ENCODE results near the gene GINM1. TPM values are rescaled to one million over a fixed set of nuclear protein-coding genes. Genes with fewer than 3 reads are reported as not detected.
A peak's percentile ranks its signal among the peaks of the same experiment; 100 is the strongest.

GINM1 gene
- polyA plus RNA-seq, 1 donor from 2014 or later: 28.4 TPM

DNA sequence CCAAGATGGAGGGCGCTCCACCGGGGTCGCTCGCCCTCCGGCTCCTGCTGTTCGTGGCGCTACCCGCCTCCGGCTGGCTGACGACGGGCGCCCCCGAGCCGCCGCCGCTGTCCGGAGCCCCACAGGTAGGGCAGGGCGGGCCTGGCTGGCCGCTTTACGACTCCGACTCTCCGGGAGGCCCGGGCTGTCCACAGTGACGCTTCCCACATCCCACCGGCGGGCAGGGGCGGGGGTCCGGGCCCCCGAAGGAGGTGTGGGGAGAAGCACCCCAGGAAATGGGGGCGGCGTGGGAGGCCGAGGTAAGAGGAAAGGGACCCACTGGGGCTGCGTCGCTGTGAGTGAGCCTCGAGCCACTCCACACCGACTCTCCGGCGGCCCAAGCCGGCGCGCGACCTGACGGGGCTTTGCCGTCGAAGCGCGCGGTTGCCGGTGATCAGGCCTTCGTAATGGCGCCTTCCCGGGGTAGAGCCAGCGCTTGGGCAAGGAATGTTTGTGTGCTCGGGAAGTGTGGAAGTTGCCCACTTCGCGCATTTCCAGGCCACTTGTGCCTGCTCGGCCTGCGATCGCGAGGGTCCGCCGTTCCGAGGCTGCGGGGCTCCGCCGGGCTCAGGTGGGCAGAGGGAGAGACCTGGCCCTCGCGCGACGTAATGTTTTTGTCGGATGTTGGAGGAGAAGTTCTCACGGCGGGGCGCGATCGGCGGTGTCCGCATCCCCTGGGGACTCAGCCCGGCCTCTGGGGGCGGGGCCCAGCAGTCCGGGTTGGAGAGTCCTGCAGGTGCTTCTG lies 427 bp downstream of the GINM1 start:
- peaks cover 33% of the 10 kb centered on the region for H3K79me2 ChIP-seq (replicated peaks; ENCODE audit: insufficient read depth, low read length)
- TF ChIP-seq MXI1 (conservative IDR thresholded peaks at IDR 0.05; ENCODE audit: poor library complexity, severe bottlenecking) (peak; percentile 47), SMC3 (conservative IDR thresholded peaks at IDR 0.05; ENCODE audit: poor library complexity) (no peak), POLR2AphosphoS5 (IDR thresholded peaks at IDR 0.05) (no peak), EZH2 (IDR thresholded peaks at IDR 0.05; ENCODE audit: borderline replicate concordance, insufficient read depth, low read length, poor library complexity, severe bottlenecking) (no peak), RAD21 (conservative IDR thresholded peaks at IDR 0.05) (no peak), EP300 (conservative IDR thresholded peaks at IDR 0.05; ENCODE audit: poor library complexity, severe bottlenecking) (no peak), TAF1 (IDR thresholded peaks at IDR 0.05; ENCODE audit: low read depth) (peak; percentile 58)
- TF ChIP-seq, protein P1, sequence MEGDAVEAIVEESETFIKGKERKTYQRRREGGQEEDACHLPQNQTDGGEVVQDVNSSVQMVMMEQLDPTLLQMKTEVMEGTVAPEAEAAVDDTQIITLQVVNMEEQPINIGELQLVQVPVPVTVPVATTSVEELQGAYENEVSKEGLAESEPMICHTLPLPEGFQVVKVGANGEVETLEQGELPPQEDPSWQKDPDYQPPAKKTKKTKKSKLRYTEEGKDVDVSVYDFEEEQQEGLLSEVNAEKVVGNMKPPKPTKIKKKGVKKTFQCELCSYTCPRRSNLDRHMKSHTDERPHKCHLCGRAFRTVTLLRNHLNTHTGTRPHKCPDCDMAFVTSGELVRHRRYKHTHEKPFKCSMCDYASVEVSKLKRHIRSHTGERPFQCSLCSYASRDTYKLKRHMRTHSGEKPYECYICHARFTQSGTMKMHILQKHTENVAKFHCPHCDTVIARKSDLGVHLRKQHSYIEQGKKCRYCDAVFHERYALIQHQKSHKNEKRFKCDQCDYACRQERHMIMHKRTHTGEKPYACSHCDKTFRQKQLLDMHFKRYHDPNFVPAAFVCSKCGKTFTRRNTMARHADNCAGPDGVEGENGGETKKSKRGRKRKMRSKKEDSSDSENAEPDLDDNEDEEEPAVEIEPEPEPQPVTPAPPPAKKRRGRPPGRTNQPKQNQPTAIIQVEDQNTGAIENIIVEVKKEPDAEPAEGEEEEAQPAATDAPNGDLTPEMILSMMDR (IDR thresholded peaks at IDR 0.05; ENCODE audit: poor library complexity, severe bottlenecking): no peak
- TF ChIP-seq, protein P2, sequence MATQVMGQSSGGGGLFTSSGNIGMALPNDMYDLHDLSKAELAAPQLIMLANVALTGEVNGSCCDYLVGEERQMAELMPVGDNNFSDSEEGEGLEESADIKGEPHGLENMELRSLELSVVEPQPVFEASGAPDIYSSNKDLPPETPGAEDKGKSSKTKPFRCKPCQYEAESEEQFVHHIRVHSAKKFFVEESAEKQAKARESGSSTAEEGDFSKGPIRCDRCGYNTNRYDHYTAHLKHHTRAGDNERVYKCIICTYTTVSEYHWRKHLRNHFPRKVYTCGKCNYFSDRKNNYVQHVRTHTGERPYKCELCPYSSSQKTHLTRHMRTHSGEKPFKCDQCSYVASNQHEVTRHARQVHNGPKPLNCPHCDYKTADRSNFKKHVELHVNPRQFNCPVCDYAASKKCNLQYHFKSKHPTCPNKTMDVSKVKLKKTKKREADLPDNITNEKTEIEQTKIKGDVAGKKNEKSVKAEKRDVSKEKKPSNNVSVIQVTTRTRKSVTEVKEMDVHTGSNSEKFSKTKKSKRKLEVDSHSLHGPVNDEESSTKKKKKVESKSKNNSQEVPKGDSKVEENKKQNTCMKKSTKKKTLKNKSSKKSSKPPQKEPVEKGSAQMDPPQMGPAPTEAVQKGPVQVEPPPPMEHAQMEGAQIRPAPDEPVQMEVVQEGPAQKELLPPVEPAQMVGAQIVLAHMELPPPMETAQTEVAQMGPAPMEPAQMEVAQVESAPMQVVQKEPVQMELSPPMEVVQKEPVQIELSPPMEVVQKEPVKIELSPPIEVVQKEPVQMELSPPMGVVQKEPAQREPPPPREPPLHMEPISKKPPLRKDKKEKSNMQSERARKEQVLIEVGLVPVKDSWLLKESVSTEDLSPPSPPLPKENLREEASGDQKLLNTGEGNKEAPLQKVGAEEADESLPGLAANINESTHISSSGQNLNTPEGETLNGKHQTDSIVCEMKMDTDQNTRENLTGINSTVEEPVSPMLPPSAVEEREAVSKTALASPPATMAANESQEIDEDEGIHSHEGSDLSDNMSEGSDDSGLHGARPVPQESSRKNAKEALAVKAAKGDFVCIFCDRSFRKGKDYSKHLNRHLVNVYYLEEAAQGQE (IDR thresholded peaks at IDR 0.05; ENCODE audit: borderline replicate concordance): peak; percentile 18
- peaks cover 11% of the 10 kb centered on the region for H3K27me3 ChIP-seq (ENCODE audit: insufficient read depth, low read depth, low read length)
- H4K20me1 ChIP-seq (ENCODE audit: insufficient read depth): peaks cover 6% of the 10 kb centered on the region
- no peaks in the 10 kb centered on the region for H3K36me3 ChIP-seq (ENCODE audit: insufficient read depth, low read length)
- peak overlapping the region; percentile 54 for H3K4me2 ChIP-seq (ENCODE audit: low read length)
- peak overlapping the region; percentile 94 for H2AFZ ChIP-seq (ENCODE audit: low read depth, low read length)
- no peaks in the 10 kb centered on the region for H3K9me2 ChIP-seq (ENCODE audit: insufficient read depth, low read length)
- no peaks in the 10 kb centered on the region for H3K9me3 ChIP-seq (ENCODE audit: low read length)
- peak overlapping the region; percentile 99 for H3K4me3 ChIP-seq (ENCODE audit: low read length)
- peak overlapping the region; percentile 89 for H3K9ac ChIP-seq (ENCODE audit: low read length)
- no peaks in the 10 kb centered on the region for H3F3A ChIP-seq (ENCODE audit: insufficient read depth, low read length, poor library complexity, severe bottlenecking)
- H3K27ac ChIP-seq (ENCODE audit: low read length): peak overlapping the region; percentile 84

DNA sequence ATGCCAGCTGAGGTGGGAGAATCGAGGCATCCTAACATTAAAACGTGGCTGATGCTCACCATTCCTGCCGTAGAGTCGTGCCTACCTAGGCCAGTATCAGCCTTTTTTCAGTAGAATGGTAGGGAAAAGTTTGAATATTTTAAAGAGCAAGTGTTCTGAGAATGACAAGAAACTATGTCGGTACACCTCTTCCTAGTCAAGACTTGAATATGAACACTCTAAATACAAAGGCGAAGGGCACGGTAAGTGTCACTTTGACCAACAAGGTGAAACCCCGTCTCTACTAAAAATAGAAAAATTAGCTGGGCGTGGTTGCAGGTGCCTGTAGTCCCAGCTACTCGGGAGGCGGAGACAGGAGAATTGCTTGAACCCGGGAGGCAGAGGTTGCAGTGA lies 1.0 kb downstream of the GINM1 start:
- no peak for TF ChIP-seq MXI1 (conservative IDR thresholded peaks at IDR 0.05; ENCODE audit: poor library complexity, severe bottlenecking)
- TF ChIP-seq POLR2AphosphoS5 (IDR thresholded peaks at IDR 0.05): no peak
- no peak for TF ChIP-seq TAF1 (IDR thresholded peaks at IDR 0.05; ENCODE audit: low read depth)
- no peak for TF ChIP-seq RAD21 (conservative IDR thresholded peaks at IDR 0.05)
- no peak for TF ChIP-seq EP300 (conservative IDR thresholded peaks at IDR 0.05; ENCODE audit: poor library complexity, severe bottlenecking)
- no peak for TF ChIP-seq SMC3 (conservative IDR thresholded peaks at IDR 0.05; ENCODE audit: poor library complexity)
- no peak for TF ChIP-seq EZH2 (IDR thresholded peaks at IDR 0.05; ENCODE audit: borderline replicate concordance, insufficient read depth, low read length, poor library complexity, severe bottlenecking)
- TF ChIP-seq, protein P2 (IDR thresholded peaks at IDR 0.05; ENCODE audit: borderline replicate concordance): no peak
- TF ChIP-seq, protein P1 (IDR thresholded peaks at IDR 0.05; ENCODE audit: poor library complexity, severe bottlenecking): no peak
- peak overlapping the region; percentile 89 for H3K9ac ChIP-seq (ENCODE audit: low read length)

More for the DNA sequence above, 1.0 kb downstream of the GINM1 start:
- Histone ChIP-seq H3K27ac (ENCODE audit: low read length) (peak overlapping the region; percentile 84), H3K79me2 (replicated peaks; ENCODE audit: insufficient read depth, low read length) (peaks cover 33% of the 10 kb centered on the region), H3K4me3 (ENCODE audit: low read length) (peak overlapping the region; percentile 99), H3K9me2 (ENCODE audit: insufficient read depth, low read length) (no peaks in the 10 kb centered on the region), H2AFZ (ENCODE audit: low read depth, low read length) (no peak overlapping the region), H3F3A (ENCODE audit: insufficient read depth, low read length, poor library complexity, severe bottlenecking) (no peaks in the 10 kb centered on the region), H3K4me2 (ENCODE audit: low read length) (peak overlapping the region; percentile 54), H3K36me3 (ENCODE audit: insufficient read depth, low read length) (no peaks in the 10 kb centered on the region), H4K20me1 (ENCODE audit: insufficient read depth) (peaks cover 6% of the 10 kb centered on the region), H3K27me3 (ENCODE audit: insufficient read depth, low read depth, low read length) (peaks cover 11% of the 10 kb centered on the region), H3K9me3 (ENCODE audit: low read length) (no peaks in the 10 kb centered on the region)

Data from neural cell (in vitro differentiated cells).